K562 (cell line): ENCODE measurements around the gene ANAPC16. TPM values are rescaled to one million over a fixed set of nuclear protein-coding genes. Genes with fewer than 3 reads are reported as not detected.

Experiments used
- EGR1 ChIP-seq: fragments of 450-650 bp; conservative IDR thresholded peaks from 2 replicates; pipeline ENCODE4 v1.6.1; 2017; ENCODE audit warnings: mild to moderate bottlenecking
- GTF2E2 ChIP-seq: fragments of 200-800 bp; sonication (Bioruptor generic); IDR thresholded peaks from 2 replicates; pipeline ENCODE4 v1.6.1; 2016; ENCODE audit warnings: missing genetic modification characterization, missing compliant biosample characterization
- ID3 ChIP-seq, 2 experiments: fragments of 250-450 bp in 1 of 2; fragments of 450-650 bp in 1 of 2; sonication (Bioruptor Pico) in 1 of 2; IDR thresholded peaks; 2 replicates each; pipeline versions ENCODE4 v1.6.1 to v1.8.0; 2016 to 2021; ENCODE audit warnings: mild to moderate bottlenecking in 2 of 2, moderate library complexity in 2 of 2, missing compliant biosample characterization in 1 of 2, missing genetic modification characterization in 1 of 2
- MBD1 ChIP-seq: fragments of 250-450 bp; sonication (Bioruptor Pico); IDR thresholded peaks from 2 replicates; pipeline ENCODE4 v1.8.0; 2022; ENCODE audit warnings: inconsistent platforms
- MBD2 ChIP-seq: sonication (generic); IDR thresholded peaks from 2 replicates; pipeline ENCODE4 v1.6.1; 2016; ENCODE audit warnings: low read depth, borderline replicate concordance
- NR2C1 ChIP-seq, 2 experiments: fragments of 450-650 bp; IDR thresholded peaks; 2 replicates each; pipeline ENCODE4 v1.6.1; 2017; ENCODE audit warnings: mild to moderate bottlenecking in 2 of 2, antibody characterized with exemption in 1 of 2, inconsistent platforms in 1 of 2, missing compliant biosample characterization in 1 of 2, missing genetic modification characterization in 1 of 2
- NUFIP1 ChIP-seq: fragments of 450-650 bp; IDR thresholded peaks from 2 replicates; pipeline ENCODE4 v1.6.1; 2018; ENCODE audit not compliant: partially characterized antibody
- SFPQ ChIP-seq: fragments of 200-400 bp; formaldehyde crosslinking; IDR thresholded peaks from 2 replicates; pipeline ENCODE4 v1.6.1; 2017; ENCODE audit warnings: mild to moderate bottlenecking, low read depth, low read length, moderate library complexity
- SIN3A ChIP-seq, 2 experiments: fragments of 150-350 bp in 1 of 2; IDR thresholded peaks; 2 replicates each; pipeline ENCODE4 v1.6.1; 2011 to 2016; ENCODE audit warnings: borderline replicate concordance in 2 of 2, low read depth in 2 of 2, low read length in 2 of 2, mild to moderate bottlenecking in 2 of 2, moderate library complexity in 2 of 2; ENCODE audit not compliant: control insufficient read depth in 1 of 2
- ZBTB26 ChIP-seq: fragments of 450-650 bp; formaldehyde crosslinking; IDR thresholded peaks from 2 replicates; pipeline ENCODE4 v1.4.0; 2022; ENCODE audit warnings: missing genetic modification characterization
- ZMIZ1 ChIP-seq, 2 experiments: fragments of 150-350 bp in 1 of 2; IDR thresholded peaks; 2 replicates each; pipeline ENCODE4 v1.6.1; 2012 to 2016; ENCODE audit warnings: low read depth in 2 of 2, low read length in 2 of 2, mild to moderate bottlenecking in 1 of 2, moderate library complexity in 1 of 2
- ZNF780A ChIP-seq: fragments of 250-450 bp; sonication (Bioruptor Pico); IDR thresholded peaks from 2 replicates; pipeline ENCODE4 v1.5.0; 2021; ENCODE audit warnings: mild to moderate bottlenecking
- polyA plus RNA-seq, 8 experiments: library from polyadenylated mRNA; depleted of rRNA in 4 of 8; stranded (reverse) in 5 of 8; unstranded in 3 of 8; fragments of >200 nt; fragmentation: Nextera tagmentation in 2 of 8; fragmentation: Illumina TruSeq in 1 of 8; extraction: Ambion mirVana in 2 of 8; extraction: Trizol in 1 of 8; gene quantifications; 2 replicates each; pipeline versions ENCODE4 v1.2.1 to v1.2.3, GENCODE V29; 2011 to 2014; ENCODE audit warnings: inconsistent platforms in 1 of 8, missing spikeins in 1 of 8
- total RNA-seq, 7 experiments: library from RNA; depleted of rRNA in 6 of 7; stranded (reverse); fragments of >200 nt in 6 of 7; fragmentation: Illumina TruSeq in 2 of 7; extraction: Trizol in 2 of 7; gene quantifications; 2 replicates each; pipeline versions ENCODE4 v1.2.1 to v1.2.3, GENCODE V29; 2011 to 2021; ENCODE audit warnings: low replicate concordance in 1 of 7

Gene ANAPC16
- total and polyA plus RNA-seq, 9 of the 15 experiments (the other 6 are each of a cell fraction or from before 2014, with no cell fraction given), result 42.6 to 208 (median 108) TPM

- TF ChIP-seq ZMIZ1 (IDR thresholded peaks at IDR 0.05; ENCODE audit: low read depth in 2 of 2, low read length in 2 of 2) (peak; percentile 22 to 91; a peak in 2 of 4 replicates), MBD2 (peak; percentile 75), NUFIP1 (no peak), SIN3A (IDR thresholded peaks at IDR 0.05; ENCODE audit: borderline replicate concordance in 2 of 2, control insufficient read depth in 1 of 2, low read depth in 2 of 2, low read length in 2 of 2) (peak in 1 of 2 experiments; percentile 61; a peak in 1 of 4 replicates), ID3 (CRISPR knock-in tag; IDR thresholded peaks at IDR 0.05) (no peak), ID3 (tag; IDR thresholded peaks at IDR 0.05) (peak; percentile 96), ZNF780A (CRISPR knock-in tag) (no peak), SFPQ (no peak), EGR1 (no peak), NR2C1 (IDR thresholded peaks at IDR 0.05) (no peak), NR2C1 (tag; IDR thresholded peaks at IDR 0.05) (peak; percentile 87), ZBTB26 (CRISPR knock-in tag) (no peak; the same call in none of the 2 replicates), MBD1 (CRISPR knock-in tag) (no peak), GTF2E2 (peak; percentile 74; the same call in 1 of the 2 replicates)
Measured at GRCh38 chr10:72272689-72273409, 57.0 kb downstream of the ANAPC16 start (continued).
